HG02798 (cell line): ENCODE results near the gene MGAT4C.
"Not testable (repeated sequence)": the region's sequence is repeated elsewhere in the genome, so short reads cannot be mapped to it uniquely, and the experiment has no call there.

Source experiments
- ATAC-seq: cut with Tn5 transposase; IDR thresholded peaks from one replicate; pipeline ENCODE4 v1.9.1; 2021; ENCODE audit warnings: mild to moderate bottlenecking; ENCODE audit not compliant: unreplicated experiment, poor library complexity

MGAT4C gene

DNA sequence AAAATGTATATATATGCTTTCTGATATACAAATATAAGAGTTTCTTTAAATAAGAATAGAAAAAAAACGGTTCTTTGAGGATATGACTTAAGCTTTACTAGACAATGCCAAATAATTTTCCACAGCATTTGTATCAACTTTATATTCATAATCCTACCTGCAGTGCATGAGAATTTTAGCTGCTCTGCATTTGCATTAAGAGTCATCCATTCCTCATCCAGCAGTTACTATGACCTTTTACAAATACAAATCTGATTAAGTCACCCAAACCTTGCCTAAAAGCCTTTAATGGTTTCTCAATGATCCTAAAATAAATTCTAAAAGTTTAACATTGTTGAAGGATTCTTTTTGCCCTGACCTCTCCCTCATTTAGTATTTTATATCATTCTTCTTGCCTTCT, 116.5 kb downstream of the MGAT4C start:
- ATAC-seq = no peak

GRCh38 chr12:86138770-86139169, 117.4 kb downstream of the MGAT4C start:
- no peak for ATAC-seq

DNA sequence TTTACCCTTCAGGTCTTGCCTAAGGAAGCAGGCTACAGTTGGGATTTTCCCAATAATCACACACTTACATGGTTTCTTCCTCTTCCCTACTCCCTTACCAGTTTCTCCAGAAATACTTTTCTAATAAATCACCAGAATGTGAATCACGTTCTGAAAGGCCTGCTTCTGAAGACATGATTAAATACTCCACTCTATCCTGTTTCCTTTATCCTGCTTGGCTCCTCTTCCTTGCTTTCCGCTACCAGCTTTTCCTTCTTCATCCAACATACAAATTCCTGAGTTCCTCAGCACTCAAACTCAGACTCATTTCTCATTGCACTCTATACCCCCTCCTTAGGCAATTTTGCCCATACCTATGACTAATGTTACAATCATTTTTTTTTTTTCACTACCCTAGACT, 118.3 kb downstream of the MGAT4C start:
- no peak for ATAC-seq

DNA sequence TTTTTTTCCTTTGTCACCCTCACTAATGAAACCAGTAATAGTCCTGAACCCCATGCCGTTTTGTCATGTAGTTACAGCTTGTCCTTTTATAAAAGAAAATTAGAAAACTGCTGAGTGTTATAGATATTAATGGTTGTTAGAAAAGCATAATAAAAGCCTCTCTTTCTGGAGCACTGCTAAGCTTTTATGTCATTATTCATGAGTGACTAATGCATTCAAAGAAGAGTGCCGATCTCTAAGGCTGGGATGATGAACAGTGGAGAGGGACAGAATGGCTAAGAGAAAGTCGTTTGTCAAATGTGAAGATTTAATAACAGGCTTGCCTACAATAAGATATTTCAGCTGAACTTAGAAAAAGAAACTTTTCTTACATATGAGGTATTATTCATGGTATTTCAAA, 121.6 kb downstream of the MGAT4C start:
- no peak for ATAC-seq

DNA sequence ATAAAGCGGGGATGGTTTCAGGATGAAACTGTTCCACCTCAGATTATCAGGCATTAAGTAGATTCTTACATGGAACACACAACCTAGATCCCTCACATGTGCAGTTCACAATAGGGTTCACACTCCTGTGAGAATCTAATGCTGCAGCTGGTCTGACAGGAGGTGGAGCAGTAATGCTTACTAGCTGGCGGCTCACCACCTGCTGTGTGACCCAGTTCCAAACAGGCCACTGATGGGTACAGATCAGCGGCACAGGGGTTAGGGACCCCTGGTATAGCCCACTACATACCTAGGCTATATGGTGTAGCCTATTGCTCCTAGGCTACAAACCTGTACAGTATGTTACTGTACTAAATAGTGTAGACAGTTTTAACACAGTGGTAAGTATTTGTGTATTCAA, 129.3 kb downstream of the MGAT4C start:
- not testable (repeated sequence) for ATAC-seq

DNA sequence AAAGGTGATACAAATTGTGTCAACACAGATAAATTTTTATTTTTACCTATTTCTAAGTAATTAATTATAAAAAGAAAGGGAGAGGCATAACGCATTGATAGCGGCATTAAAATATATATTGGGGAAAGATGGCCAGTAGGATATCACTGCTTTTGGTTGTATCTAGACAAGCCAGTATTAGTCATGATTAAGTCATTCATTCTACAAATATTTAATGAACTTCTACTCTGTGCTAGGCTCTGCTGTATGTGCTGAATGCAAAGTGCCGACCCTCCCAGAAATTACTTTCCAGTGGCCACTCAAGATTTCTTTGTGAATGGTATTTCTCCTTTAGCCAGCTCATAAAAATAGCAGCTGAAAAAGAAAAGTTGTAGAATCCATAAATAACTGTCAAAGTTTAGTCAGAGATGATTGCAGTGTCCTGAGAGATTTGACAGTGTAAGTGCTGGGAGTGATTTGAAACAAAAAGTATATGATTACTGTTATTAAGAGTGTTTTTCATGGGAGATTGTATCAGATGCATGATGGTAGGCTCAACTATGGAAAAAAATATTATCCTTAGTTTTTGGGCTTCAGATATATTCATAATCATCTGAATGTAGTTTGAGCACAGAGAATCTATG, 133.2 kb downstream of the MGAT4C start:
- ATAC-seq = no peak

GRCh38 chr12:86118161-86118560, 138.0 kb downstream of the MGAT4C start:
- ATAC-seq = no peak

- no peak for ATAC-seq
Observed at GRCh38 chr12:86117711-86118110, 138.5 kb downstream of the MGAT4C start.

DNA sequence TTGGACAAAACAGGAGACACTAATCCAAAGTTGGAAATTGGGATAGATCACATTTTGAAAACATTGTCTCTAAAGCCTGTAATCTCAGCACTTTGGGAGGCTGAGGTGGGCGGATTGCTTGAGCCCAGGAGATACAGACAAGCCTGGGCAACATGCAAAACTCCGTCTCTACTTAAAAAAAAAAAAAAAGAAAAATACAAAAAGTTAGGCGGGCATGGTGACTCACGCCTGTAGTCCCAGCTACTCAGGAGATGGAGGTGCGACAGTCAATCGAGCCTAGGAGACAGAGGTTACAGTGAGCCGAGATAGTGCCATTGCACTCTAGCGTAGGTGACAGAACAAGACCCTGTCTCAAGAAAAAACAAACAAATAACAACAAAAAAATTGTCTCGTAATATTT, 152.1 kb downstream of the MGAT4C start:
- no peak for ATAC-seq

- ATAC-seq = no peak
Observed at GRCh38 chr12:86097161-86097560, 159.0 kb downstream of the MGAT4C start.

GRCh38 chr12:86091681-86092080, 164.5 kb downstream of the MGAT4C start:
- no peak for ATAC-seq

- no peak for ATAC-seq
Observed at GRCh38 chr12:86081843-86082242, 174.3 kb downstream of the MGAT4C start.

DNA sequence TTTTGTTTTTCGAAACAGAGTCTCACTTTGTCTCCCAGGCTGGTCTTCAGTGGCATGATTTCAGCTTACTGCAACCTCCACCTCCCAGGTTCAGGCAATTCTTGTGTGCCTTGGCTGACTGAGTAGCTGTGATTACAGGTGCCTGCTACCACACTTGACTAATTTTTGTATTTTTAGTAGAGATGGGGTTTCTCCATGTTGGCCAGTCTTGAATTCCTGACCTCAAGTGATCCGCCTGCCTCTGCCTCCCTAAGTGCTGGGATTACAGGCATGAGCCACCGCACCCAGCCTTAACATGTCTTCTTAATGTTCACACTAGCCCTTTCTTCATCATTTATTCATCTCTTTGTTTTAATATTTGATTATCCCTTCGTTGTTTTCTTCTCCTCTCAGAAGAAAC, 197.1 kb downstream of the MGAT4C start:
- ATAC-seq = not testable (repeated sequence)

- no peak for ATAC-seq
Observed at GRCh38 chr12:86057092-86057845, 198.9 kb downstream of the MGAT4C start.

GRCh38 chr12:86052921-86053320, 203.3 kb downstream of the MGAT4C start:
- no peak for ATAC-seq

GRCh38 chr12:86050010-86050409, 206.2 kb downstream of the MGAT4C start:
- ATAC-seq = no peak

GRCh38 chr12:86044396-86044795, 211.8 kb downstream of the MGAT4C start:
- no peak for ATAC-seq

DNA sequence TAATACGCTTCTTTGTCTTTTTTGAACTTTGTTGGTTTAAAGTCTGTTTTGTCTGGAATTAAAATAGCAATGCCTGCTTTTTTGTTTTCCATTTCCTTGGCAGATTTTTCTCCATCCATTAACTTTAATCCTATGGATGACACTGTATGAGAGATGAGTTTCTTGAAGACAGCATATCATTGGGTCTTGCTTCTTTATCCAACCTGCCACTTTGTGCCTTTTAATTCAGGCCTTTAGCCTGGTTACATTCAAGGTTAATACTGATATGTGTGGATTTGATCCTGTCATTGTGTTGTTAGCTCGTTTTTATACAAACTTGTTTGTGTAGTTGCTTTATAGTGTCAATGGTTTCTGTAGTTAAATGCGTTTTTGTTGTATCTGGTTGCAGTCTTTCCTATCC, 214.1 kb downstream of the MGAT4C start:
- ATAC-seq = no peak

- ATAC-seq = no peak
Observed at GRCh38 chr12:86018361-86018760, 237.8 kb downstream of the MGAT4C start.

DNA sequence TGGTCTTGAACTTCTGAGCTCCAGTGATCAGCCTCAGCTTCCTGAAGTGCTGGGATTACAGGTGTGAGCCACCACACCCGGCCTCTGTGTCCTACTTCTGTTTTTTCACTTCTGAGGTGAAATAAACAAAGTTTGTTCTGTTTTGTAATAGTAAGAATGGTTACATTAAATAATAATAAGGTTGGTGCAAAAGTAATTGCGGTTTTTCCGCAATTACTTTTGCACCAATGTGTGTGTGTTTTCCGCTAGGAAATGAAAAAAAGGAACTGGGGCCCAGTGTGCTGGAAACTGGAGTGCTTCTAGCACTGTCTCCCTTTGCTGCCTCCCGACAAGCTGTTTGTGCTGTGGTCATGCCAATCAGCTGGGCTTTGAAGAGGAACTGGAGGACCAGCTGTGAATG, 241.2 kb downstream of the MGAT4C start:
- ATAC-seq = no peak

GRCh38 chr12:86006727-86007126, 249.5 kb downstream of the MGAT4C start:
- no peak for ATAC-seq

GRCh38 chr12:85998074-85998473, 258.1 kb downstream of the MGAT4C start:
- ATAC-seq = no peak
